HUES6 (cell line): ENCODE data around the gene TPK1.

Source experiments
- H3K27ac ChIP-seq: 2 replicates; pipeline ENCODE4 v1.7.0; 2013; ENCODE audit warnings: low read depth, mild to moderate bottlenecking, low read length, inconsistent platforms
- H3K27me3 ChIP-seq: 2 replicates; pipeline ENCODE4 v1.6.1; 2013; ENCODE audit warnings: low read length; ENCODE audit not compliant: control insufficient read depth, insufficient read depth
- H3K36me3 ChIP-seq: 2 replicates; pipeline ENCODE4 v1.6.1; 2013; ENCODE audit warnings: low read length; ENCODE audit not compliant: control insufficient read depth, insufficient read depth
- H3K4me1 ChIP-seq: 2 replicates; pipeline ENCODE4 v1.6.1; 2013; ENCODE audit warnings: low read length; ENCODE audit not compliant: control insufficient read depth, insufficient read depth
- H3K4me3 ChIP-seq: 2 replicates; pipeline ENCODE4 v1.5.1; 2013; ENCODE audit warnings: low read depth, low read length
- H3K9ac ChIP-seq: one replicate; pipeline ENCODE4 v1.6.1; 2013; ENCODE audit warnings: mild to moderate bottlenecking, low read length
- H3K9me3 ChIP-seq: 2 replicates; pipeline ENCODE4 v1.6.1; 2013; ENCODE audit warnings: low read depth, low read length; ENCODE audit not compliant: control insufficient read depth, insufficient read depth

Gene TPK1

GRCh38 chr7:144410441-144410840, 425.4 kb downstream of the TPK1 start:
- no peaks in the 10 kb centered on the region for H3K9me3 ChIP-seq
- peaks cover 6% of the 10 kb centered on the region for H3K4me1 ChIP-seq
- no peaks in the 10 kb centered on the region for H3K27me3 ChIP-seq
- no peak overlapping the region for H3K4me3 ChIP-seq
- H3K9ac ChIP-seq: no peak overlapping the region
- H3K27ac ChIP-seq: no peak overlapping the region
- H3K36me3 ChIP-seq: no peaks in the 10 kb centered on the region

DNA sequence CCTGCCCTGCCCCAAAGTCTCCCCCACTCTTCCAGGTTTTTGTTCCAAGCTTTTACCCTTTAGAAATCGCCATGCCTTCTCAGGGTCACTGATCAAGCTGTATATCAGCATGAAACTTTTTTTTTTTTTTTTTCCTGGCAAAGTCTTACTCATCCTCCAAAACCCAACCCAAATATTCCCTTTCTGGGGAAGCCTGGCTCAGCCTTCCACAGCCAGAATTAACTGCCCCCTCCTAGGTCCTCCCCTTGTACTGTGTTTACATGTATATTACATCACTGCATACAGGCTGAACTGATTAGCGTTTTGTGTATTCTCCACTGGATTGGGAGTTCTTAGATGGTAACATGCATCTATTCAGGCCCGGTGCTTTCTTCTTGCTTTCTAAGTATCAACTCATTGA, 427.7 kb downstream of the TPK1 start:
- Histone ChIP-seq H3K36me3 (no peaks in the 10 kb centered on the region), H3K27me3 (no peaks in the 10 kb centered on the region), H3K9ac (no peak overlapping the region), H3K4me3 (no peak overlapping the region), H3K27ac (no peak overlapping the region), H3K9me3 (no peaks in the 10 kb centered on the region), H3K4me1 (peaks cover 6% of the 10 kb centered on the region)

GRCh38 chr7:144407266-144407931, 428.5 kb downstream of the TPK1 start:
- Histone ChIP-seq H3K4me1 (peaks cover 6% of the 10 kb centered on the region), H3K9me3 (no peaks in the 10 kb centered on the region), H3K4me3 (no peak overlapping the region), H3K36me3 (no peaks in the 10 kb centered on the region), H3K27ac (no peak overlapping the region), H3K9ac (no peak overlapping the region), H3K27me3 (no peaks in the 10 kb centered on the region)

- no peaks in the 10 kb centered on the region for H3K36me3 ChIP-seq
- H3K4me3 ChIP-seq: no peak overlapping the region
- no peaks in the 10 kb centered on the region for H3K9me3 ChIP-seq
- H3K9ac ChIP-seq: no peak overlapping the region
- no peak overlapping the region for H3K27ac ChIP-seq
- no peaks in the 10 kb centered on the region for H3K27me3 ChIP-seq
- peaks cover 6% of the 10 kb centered on the region for H3K4me1 ChIP-seq
Measured at GRCh38 chr7:144404946-144405345, 430.9 kb downstream of the TPK1 start.

- Histone ChIP-seq H3K9ac (no peak within 1 kb of the TSS), H3K27ac (no peak within 1 kb of the TSS)
Measured at GRCh38 chr7:144403649-144404061, 432.2 kb downstream of the TPK1 start, which contains the start of gene NOBOX. Gene NOBOX, minus strand, starts transcription at chr7:144403693.

DNA sequence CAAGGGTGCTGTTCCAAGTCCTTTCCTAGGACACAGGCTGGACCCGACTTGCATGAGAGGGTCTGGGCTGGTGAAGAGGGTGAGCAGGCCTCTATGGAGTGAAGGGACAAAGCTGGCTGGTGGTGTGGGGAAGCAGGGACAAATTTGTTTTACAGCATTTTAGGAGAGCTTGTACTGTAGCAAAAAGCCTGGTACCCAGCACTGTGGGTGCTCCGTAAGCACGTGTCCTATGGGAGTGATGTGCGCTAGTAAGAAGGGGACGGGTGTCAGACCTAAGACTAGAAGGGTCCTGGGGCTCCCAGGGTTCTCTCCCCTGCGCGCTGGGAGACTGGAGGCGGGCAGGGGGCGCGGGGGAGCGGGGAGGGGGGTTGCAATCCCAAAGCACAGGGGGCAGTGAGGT, 432.8 kb downstream of the TPK1 start:
- no peak overlapping the region for H3K9ac ChIP-seq
- H3K4me3 ChIP-seq: no peak overlapping the region
- H3K27me3 ChIP-seq: no peaks in the 10 kb centered on the region
- H3K4me1 ChIP-seq: peaks cover 6% of the 10 kb centered on the region
- no peak overlapping the region for H3K27ac ChIP-seq
- no peaks in the 10 kb centered on the region for H3K9me3 ChIP-seq
- H3K36me3 ChIP-seq: no peaks in the 10 kb centered on the region

More at GRCh38 chr7:144403649-144404061, 432.2 kb downstream of the TPK1 start, which contains the start of gene NOBOX:
- Histone ChIP-seq H3K36me3 (no peaks in the 10 kb centered on the region), H3K27me3 (no peaks in the 10 kb centered on the region), H3K4me3 (no peak within 1 kb of the TSS), H3K9me3 (no peaks in the 10 kb centered on the region), H3K4me1 (peaks cover 6% of the 10 kb centered on the region)
